ENCODE measurements around the gene INSRR.

Gene INSRR

GRCh38 chr1:156858959-156859522 lies at the start of gene INSRR:
Gene INSRR, minus strand, starts transcription at chr1:156859117. Its CDS starts 496 bp downstream, at chr1:156858621.
- DNase-seq (ENCODE audit: low read depth in 3 of 3), result no peak

- no peak for DNase-seq (ENCODE audit: low read depth in 3 of 3)
These were observed 49.6 kb upstream of the INSRR start for GRCh38 chr1:156908541-156908940.

- DNase-seq (ENCODE audit: low read depth in 3 of 3), result no peak
These were observed 47.4 kb upstream of the INSRR start for GRCh38 chr1:156906206-156906906.

GRCh38 chr1:156905651-156906050 lies 46.7 kb upstream of the INSRR start:
- no peak for DNase-seq (ENCODE audit: low read depth in 3 of 3)

- DNase-seq (ENCODE audit: low read depth in 3 of 3), result no peak
These were observed 46.3 kb upstream of the INSRR start for GRCh38 chr1:156905176-156905575.

GRCh38 chr1:156904187-156904959 lies 45.5 kb upstream of the INSRR start:
- DNase-seq (ENCODE audit: low read depth in 3 of 3), result no peak

- DNase-seq (ENCODE audit: low read depth in 3 of 3), result no peak
These were observed 44.6 kb upstream of the INSRR start for GRCh38 chr1:156903328-156904091.

GRCh38 chr1:156901966-156902915 lies 43.3 kb upstream of the INSRR start:
- DNase-seq (ENCODE audit: low read depth in 3 of 3), result no peak

- no peak for DNase-seq (ENCODE audit: low read depth in 3 of 3)
These were observed 42.6 kb upstream of the INSRR start for GRCh38 chr1:156901590-156901900.

- DNase-seq (ENCODE audit: low read depth in 3 of 3), result no peak
These were observed 42.1 kb upstream of the INSRR start for GRCh38 chr1:156900896-156901589.

- no peak for DNase-seq (ENCODE audit: low read depth in 3 of 3)
These were observed 41.2 kb upstream of the INSRR start for GRCh38 chr1:156899956-156900718.

- DNase-seq (ENCODE audit: low read depth in 3 of 3), result no peak
These were observed 40.2 kb upstream of the INSRR start for GRCh38 chr1:156898971-156899664.

- DNase-seq (ENCODE audit: low read depth in 3 of 3), result no peak
These were observed 39.2 kb upstream of the INSRR start for GRCh38 chr1:156898161-156898566.

GRCh38 chr1:156897078-156897825 lies 38.3 kb upstream of the INSRR start:
- DNase-seq (ENCODE audit: low read depth in 3 of 3), result no peak

GRCh38 chr1:156896490-156897033 lies 37.6 kb upstream of the INSRR start:
- DNase-seq (ENCODE audit: low read depth in 3 of 3), result no peak

- no peak for DNase-seq (ENCODE audit: low read depth in 3 of 3)
These were observed 37.0 kb upstream of the INSRR start for GRCh38 chr1:156895927-156896326.

GRCh38 chr1:156895455-156895812 lies 36.5 kb upstream of the INSRR start:
- DNase-seq (ENCODE audit: low read depth in 3 of 3), result no peak

All from stimulated activated CD4-positive, alpha-beta T cell treated with anti-CD3 and anti-CD28 coated beads, TNF-alpha, amount 100 ng/mL, for 4 hours (primary cell).